IMR-90 (cell line): ENCODE results near the gene LAMA5. TPM values are rescaled to one million over a fixed set of nuclear protein-coding genes. Genes with fewer than 3 reads are reported as not detected.

Source experiments
- ATAC-seq: fragments of 200-7000 bp; cut with Tn5 transposase; 2 replicates; pipeline ENCODE4 v1.9.1; 2020; ENCODE audit warnings: low read depth, mild to moderate bottlenecking, moderate library complexity
- BruUV-seq: library from RNA; stranded (reverse); fragments of 400-500 nt; replicated peaks from 2 replicates; lab custom pipeline; 2021; lab: Mats Ljungman, UMichigan
- CTCF ChIA-PET: fragments of 300-600 bp; formaldehyde crosslinking; extraction: SDS; loops from one replicate; lab custom pipeline; 2021; ENCODE audit warnings: antibody characterized with exemption; lab: Yijun Ruan, JAX
- POLR2A ChIA-PET: fragments of 300-600 bp; sonication (Branson Sonifier 250); formaldehyde crosslinking; loops from one replicate; lab custom pipeline; 2022; ENCODE audit warnings: antibody characterized with exemption; ENCODE audit not compliant: unreplicated experiment; lab: Charles Lee
- DNase-seq: peaks from one replicate; pipeline ENCODE4 v3.0.0; 2013
- H2AFZ ChIP-seq: replicated peaks from 2 replicates; pipeline ENCODE3; 2013; ENCODE audit warnings: low read length, mild to moderate bottlenecking; ENCODE audit not compliant: poor library complexity
- H2AK5ac ChIP-seq: 2 replicates; pipeline ENCODE4 v1.6.1; 2013; ENCODE audit warnings: low read depth, low read length, inconsistent platforms
- H2AK9ac ChIP-seq: replicated peaks from 2 replicates; pipeline ENCODE3; 2013; ENCODE audit warnings: mild to moderate bottlenecking, low read depth, low read length, moderate library complexity; ENCODE audit not compliant: poor library complexity
- H2BK120ac ChIP-seq: 2 replicates; pipeline ENCODE4 v1.6.1; 2013; ENCODE audit warnings: low read depth, low read length, inconsistent platforms
- H2BK15ac ChIP-seq: 3 replicates; pipeline ENCODE4 v1.6.1; 2013; ENCODE audit warnings: low read depth, low read length, inconsistent platforms
- H2BK20ac ChIP-seq: 2 replicates; pipeline ENCODE4 v1.6.1; 2013; ENCODE audit warnings: low read depth, mild to moderate bottlenecking, inconsistent platforms, low read length, moderate library complexity
- H2BK5ac ChIP-seq: 2 replicates; pipeline ENCODE4 v1.6.1; 2013; ENCODE audit warnings: mild to moderate bottlenecking, low read depth, low read length, inconsistent platforms; ENCODE audit not compliant: poor library complexity, severe bottlenecking
- H3K14ac ChIP-seq: replicated peaks from 2 replicates; pipeline ENCODE4 v1.6.1; 2013; ENCODE audit warnings: low read depth, low read length, inconsistent platforms
- H3K18ac ChIP-seq: 2 replicates; pipeline ENCODE4 v1.6.1; 2013; ENCODE audit warnings: low read depth, low read length, control low read depth
- H3K23ac ChIP-seq: 2 replicates; pipeline ENCODE4 v1.6.1; 2013; ENCODE audit warnings: low read depth, low read length, inconsistent platforms
- H3K27ac ChIP-seq: 2 replicates; pipeline ENCODE4 v1.5.1; 2013; ENCODE audit warnings: mild to moderate bottlenecking, control low read depth, low read length; ENCODE audit not compliant: insufficient read depth
- H3K27me3 ChIP-seq: 2 replicates; pipeline ENCODE4 v1.6.1; 2013; ENCODE audit warnings: low read length; ENCODE audit not compliant: control insufficient read depth, insufficient read depth
- H3K36me3 ChIP-seq: 2 replicates; pipeline ENCODE4 v1.6.1; 2013; ENCODE audit warnings: low read length, mixed read lengths; ENCODE audit not compliant: control insufficient read depth, insufficient read depth
- H3K4ac ChIP-seq: 2 replicates; pipeline ENCODE4 v1.6.1; 2013; ENCODE audit warnings: low read depth, low read length, inconsistent platforms
- H3K4me1 ChIP-seq: 2 replicates; pipeline ENCODE4 v1.6.1; 2013; ENCODE audit warnings: low read length, mixed read lengths; ENCODE audit not compliant: control insufficient read depth, insufficient read depth
- H3K4me2 ChIP-seq: 2 replicates; pipeline ENCODE4 v1.6.1; 2013; ENCODE audit warnings: low read depth, mild to moderate bottlenecking, control low read depth, low read length, moderate library complexity
- H3K4me3 ChIP-seq: 2 replicates; pipeline ENCODE4 v1.5.1; 2013; ENCODE audit warnings: low read depth, mild to moderate bottlenecking, control low read depth, low read length, moderate library complexity; ENCODE audit not compliant: insufficient read depth
- H3K56ac ChIP-seq: 2 replicates; pipeline ENCODE4 v1.6.1; 2013; ENCODE audit warnings: low read length, inconsistent platforms; ENCODE audit not compliant: insufficient read depth; ENCODE audit errors: extremely low read depth
- H3K79me1 ChIP-seq, 2 experiments: 2 replicates each; pipeline ENCODE4 v1.6.1; 2013; ENCODE audit warnings: low read length in 2 of 2, inconsistent platforms in 1 of 2, low read depth in 1 of 2
- H3K9ac ChIP-seq: 2 replicates; pipeline ENCODE4 v1.6.1; 2013; ENCODE audit warnings: low read depth, low read length, control low read depth
- H3K9me1 ChIP-seq: 2 replicates; pipeline ENCODE4 v1.6.1; 2013; ENCODE audit warnings: low read length, inconsistent platforms; ENCODE audit not compliant: insufficient read depth
- H3K9me3 ChIP-seq: 2 replicates; pipeline ENCODE4 v1.6.1; 2013; ENCODE audit warnings: low read length; ENCODE audit not compliant: control insufficient read depth, insufficient read depth
- H4K20me1 ChIP-seq: 2 replicates; pipeline ENCODE4 v1.6.1; 2013; ENCODE audit warnings: low read length, inconsistent platforms; ENCODE audit not compliant: insufficient read depth
- H4K5ac ChIP-seq: 2 replicates; pipeline ENCODE4 v1.6.1; 2013; ENCODE audit warnings: mild to moderate bottlenecking, low read depth, low read length, control low read depth
- H4K8ac ChIP-seq, 2 experiments: 2 replicates each; pipeline ENCODE4 v1.6.1; 2013; ENCODE audit warnings: low read depth in 2 of 2, low read length in 2 of 2, control low read depth in 1 of 2, inconsistent platforms in 1 of 2
- H4K91ac ChIP-seq: 2 replicates; pipeline ENCODE4 v1.6.1; 2013; ENCODE audit warnings: low read depth, low read length, inconsistent platforms; ENCODE audit not compliant: insufficient read depth
- BHLHE40 ChIP-seq: fragments of 150-350 bp; IDR thresholded peaks from 2 replicates; pipeline ENCODE4 v1.6.1; 2016; ENCODE audit warnings: mild to moderate bottlenecking, low read depth, low read length
- CEBPB ChIP-seq: IDR thresholded peaks from 2 replicates; pipeline ENCODE4 v1.6.1; 2012; ENCODE audit warnings: low read depth, low read length, improper control_type of control experiment
- CHD1 ChIP-seq: IDR thresholded peaks from 2 replicates; pipeline ENCODE4 v1.6.1; 2012; ENCODE audit warnings: low read depth, low read length, improper control_type of control experiment
- CTCF ChIP-seq: conservative IDR thresholded peaks from 2 replicates; pipeline ENCODE4 v1.5.1; 2012; ENCODE audit warnings: mild to moderate bottlenecking, low read depth, low read length, improper control_type of control experiment
- ELK1 ChIP-seq: fragments of 150-350 bp; IDR thresholded peaks from 2 replicates; pipeline ENCODE4 v1.6.1; 2016; ENCODE audit warnings: low read depth, mild to moderate bottlenecking, low read length, moderate library complexity, borderline replicate concordance
- FOS ChIP-seq: fragments of 150-350 bp; IDR thresholded peaks from 2 replicates; pipeline ENCODE4 v1.6.1; 2016; ENCODE audit warnings: low read depth, low read length
- MAFK ChIP-seq: IDR thresholded peaks from 2 replicates; pipeline ENCODE4 v1.6.1; 2012; ENCODE audit warnings: low read depth, low read length, improper control_type of control experiment
- MXI1 ChIP-seq: IDR thresholded peaks from 2 replicates; pipeline ENCODE4 v1.6.1; 2012; ENCODE audit warnings: low read depth, mild to moderate bottlenecking, low read length, moderate library complexity, borderline replicate concordance
- NFE2L2 ChIP-seq: fragments of 150-350 bp; IDR thresholded peaks from 2 replicates; pipeline ENCODE4 v1.6.1; 2016; ENCODE audit warnings: low read depth, mild to moderate bottlenecking, low read length
- POLR2A ChIP-seq: IDR thresholded peaks from 2 replicates; pipeline ENCODE4 v1.6.1; 2012; ENCODE audit warnings: mild to moderate bottlenecking, low read depth, low read length
- RCOR1 ChIP-seq: IDR thresholded peaks from 2 replicates; pipeline ENCODE4 v1.6.1; 2012; ENCODE audit warnings: mild to moderate bottlenecking, low read length, improper control_type of control experiment; ENCODE audit not compliant: insufficient replicate concordance
- RFX5 ChIP-seq: IDR thresholded peaks from 2 replicates; pipeline ENCODE4 v1.8.0; 2012; ENCODE audit warnings: low read depth, mild to moderate bottlenecking, low read length, moderate library complexity
- SMC3 ChIP-seq: fragments of 150-350 bp; IDR thresholded peaks from 2 replicates; pipeline ENCODE4 v1.6.1; 2016; ENCODE audit warnings: low read depth, mild to moderate bottlenecking, antibody characterized with exemption, low read length, moderate library complexity
- USF2 ChIP-seq: fragments of 150-350 bp; IDR thresholded peaks from 2 replicates; pipeline ENCODE4 v1.6.1; 2017; ENCODE audit warnings: mild to moderate bottlenecking, antibody characterized with exemption, low read length, low read depth
- WGBS, 2 experiments: methylation state at CpG; one replicate each; pipeline versions ENCODE4 v1.1.5 to v1.1.7; 2013; ENCODE audit warnings: missing lambda C conversion rate in 2 of 2; ENCODE audit not compliant: insufficient read length in 1 of 2; ENCODE audit errors: extremely low coverage in 2 of 2; 5-methylcytosine and 5-hydroxymethylcytosine counted together
- dilution Hi-C: fragments of 300-500 bp; cut with HindIII; formaldehyde crosslinking; loops from one replicate; pipeline ENCODE4 v1.14.3; 2018; ENCODE audit warnings: low sequenced_read_pairs; ENCODE audit not compliant: unreplicated experiment
- in situ Hi-C: fragments of 300-500 bp; cut with MboI; formaldehyde crosslinking; loops from 3 replicates; pipeline ENCODE4 v1.14.3; 2019; ENCODE audit warnings: low sequenced_read_pairs, inconsistent platforms, mixed read lengths
- intact Hi-C: fragments of 100-400 bp; cut with micrococcal nuclease; formaldehyde crosslinking; loops from 2 replicates; pipeline ENCODE4 v1.10.0; 2022
- polyA plus RNA-seq, 3 experiments: library from polyadenylated mRNA; depleted of rRNA; stranded (reverse); fragments of >200 nt; gene quantifications; 2 replicates each; pipeline ENCODE4 v1.2.3, GENCODE V29; 2012; ENCODE audit warnings: low replicate concordance in 1 of 3
- total RNA-seq: library from RNA; depleted of rRNA; stranded (reverse); fragments of >200 nt; gene quantifications from 2 replicates; pipeline ENCODE4 v1.2.3, GENCODE V29; 2012

The LAMA5 gene
- total and polyA plus RNA-seq, 2 of the 4 experiments (the other 2 are of a cell fraction), result 0.90 to 7.3 TPM

- TF ChIP-seq CEBPB (no peak), FOS (no peak), CHD1 (no peak), RFX5 (no peak), SMC3 (no peak), RCOR1 (no peak), USF2 (no peak), POLR2A (no peak), BHLHE40 (no peak), MXI1 (no peak), CTCF (no peak), NFE2L2 (no peak), MAFK (no peak), ELK1 (no peak)
- Histone ChIP-seq H2AK9ac (peak overlapping the region; percentile 86), H3K79me1 (no peaks in the 10 kb centered on the region), H2AFZ (no peak overlapping the region), H3K27me3 (no peaks in the 10 kb centered on the region), H3K4me2 (no peak overlapping the region), H3K4me3 (no peak overlapping the region), H3K9me1 (no peaks in the 10 kb centered on the region), H3K4me1 (peaks cover 28% of the 10 kb centered on the region), H3K18ac (no peak overlapping the region), H3K4ac (no peak overlapping the region; the same call in 1 of the 2 replicates), H3K23ac (no peak overlapping the region), H3K9ac (no peak overlapping the region), H4K5ac (no peak overlapping the region), H3K14ac (no peak overlapping the region), H4K91ac (no peak overlapping the region), H3K56ac (no peak overlapping the region), H2BK120ac (no peak overlapping the region), H4K20me1 (no peaks in the 10 kb centered on the region; the same call in 1 of the 2 replicates), H2BK5ac (no peak overlapping the region), H3K36me3 (peaks cover 9% of the 10 kb centered on the region; the same call in 1 of the 2 replicates), H3K9me3 (no peaks in the 10 kb centered on the region), H2BK15ac (no peak overlapping the region), H2AK5ac (peak overlapping the region; percentile 1; the same call in 1 of the 2 replicates), H3K27ac (no peak overlapping the region), H2BK20ac (no peak overlapping the region), H4K8ac (no peak overlapping the region)
- no peak for ATAC-seq
- intact Hi-C loops (no loop called here), dilution Hi-C loops (no loop called here), in situ Hi-C loops (no loop called here)
- BruUV-seq, result no TSS peak
- 88% methylated on average over 7 of the region's 16 CpGs; no CpG with 5 or more reads in 1 of the 2 experiments for WGBS, 2 experiments
- CTCF ChIA-PET, result interaction anchor here (1.4 kb wide), 1 partner anchor 14 kb away, joined by 4 read pairs; no protein-coding TSS in a partner anchor
- POLR2A ChIA-PET, result no interaction called here
- no peak for DNase-seq
Measured at GRCh38 chr20:62354811-62355341, 12.2 kb downstream of the LAMA5 start.
